OCI-LY3 (cell line): Measurements from ENCODE around the gene HUS1.

Source experiments
- EZH2phosphoT487 ChIP-seq: fragments of 200-600 bp; shearing (Covaris generic); IDR thresholded peaks from 2 replicates; pipeline ENCODE4 v1.6.1; 2018; ENCODE audit warnings: antibody characterized with exemption, mixed run types, low read depth
- TF ChIP-seq, protein P1 (sequence below): fragments of 200-600, 300-600 bp; sonication (generic); IDR thresholded peaks from 2 replicates; pipeline ENCODE4 v1.5.1; 2014; ENCODE audit warnings: antibody characterized with exemption, low read length, low read depth

DNA sequence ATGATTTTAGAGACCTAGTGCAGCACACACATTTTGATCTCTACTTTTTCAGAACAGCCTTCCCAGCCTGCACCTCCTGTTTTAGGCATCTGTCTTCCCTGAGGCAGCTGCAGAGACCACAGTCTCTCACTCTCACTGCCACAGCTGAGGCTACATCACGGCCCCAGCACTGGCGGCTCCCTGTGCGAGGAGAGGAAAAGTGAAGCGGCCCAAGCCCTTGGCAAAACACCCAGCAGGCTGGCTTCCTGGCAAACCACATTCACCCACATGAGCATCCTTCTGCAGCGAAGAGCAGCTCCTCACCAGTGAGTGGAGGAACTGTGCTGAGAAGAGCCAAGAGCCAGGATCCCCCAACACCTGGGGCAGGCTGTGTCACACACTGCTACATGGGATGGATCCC is 14.0 kb downstream of the HUS1 start:
- no peak for TF ChIP-seq EZH2phosphoT487
- TF ChIP-seq, protein P1, sequence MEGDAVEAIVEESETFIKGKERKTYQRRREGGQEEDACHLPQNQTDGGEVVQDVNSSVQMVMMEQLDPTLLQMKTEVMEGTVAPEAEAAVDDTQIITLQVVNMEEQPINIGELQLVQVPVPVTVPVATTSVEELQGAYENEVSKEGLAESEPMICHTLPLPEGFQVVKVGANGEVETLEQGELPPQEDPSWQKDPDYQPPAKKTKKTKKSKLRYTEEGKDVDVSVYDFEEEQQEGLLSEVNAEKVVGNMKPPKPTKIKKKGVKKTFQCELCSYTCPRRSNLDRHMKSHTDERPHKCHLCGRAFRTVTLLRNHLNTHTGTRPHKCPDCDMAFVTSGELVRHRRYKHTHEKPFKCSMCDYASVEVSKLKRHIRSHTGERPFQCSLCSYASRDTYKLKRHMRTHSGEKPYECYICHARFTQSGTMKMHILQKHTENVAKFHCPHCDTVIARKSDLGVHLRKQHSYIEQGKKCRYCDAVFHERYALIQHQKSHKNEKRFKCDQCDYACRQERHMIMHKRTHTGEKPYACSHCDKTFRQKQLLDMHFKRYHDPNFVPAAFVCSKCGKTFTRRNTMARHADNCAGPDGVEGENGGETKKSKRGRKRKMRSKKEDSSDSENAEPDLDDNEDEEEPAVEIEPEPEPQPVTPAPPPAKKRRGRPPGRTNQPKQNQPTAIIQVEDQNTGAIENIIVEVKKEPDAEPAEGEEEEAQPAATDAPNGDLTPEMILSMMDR: no peak
